HG03108 (cell line): ENCODE results near the gene SRRT.

ENCODE experiments used
- ATAC-seq: cut with Tn5 transposase; IDR thresholded peaks from one replicate; pipeline ENCODE4 v1.9.1; 2021; ENCODE audit warnings: moderate library complexity; ENCODE audit not compliant: unreplicated experiment

The SRRT gene

DNA sequence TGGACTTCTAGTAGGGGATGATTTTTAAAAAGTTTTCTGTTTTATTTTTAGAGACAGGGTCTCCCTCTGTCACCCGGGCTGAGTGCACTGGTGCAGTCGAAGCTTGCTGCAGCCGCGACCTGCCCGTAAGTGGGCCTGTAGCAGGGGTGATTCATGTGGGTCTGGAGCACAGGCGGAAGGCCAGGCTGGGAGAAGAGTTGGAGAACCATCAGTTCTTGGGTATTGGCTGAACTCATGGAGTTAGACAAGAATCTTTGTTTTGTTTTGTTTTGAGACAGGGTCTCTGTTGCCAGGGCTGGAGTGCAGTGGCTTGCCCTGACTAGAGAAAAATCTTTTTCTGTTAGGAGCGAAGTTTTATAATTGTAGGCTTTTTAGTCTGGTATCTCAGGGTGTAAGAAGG is 5.7 kb downstream of the SRRT start:
- ATAC-seq, result no peak

DNA sequence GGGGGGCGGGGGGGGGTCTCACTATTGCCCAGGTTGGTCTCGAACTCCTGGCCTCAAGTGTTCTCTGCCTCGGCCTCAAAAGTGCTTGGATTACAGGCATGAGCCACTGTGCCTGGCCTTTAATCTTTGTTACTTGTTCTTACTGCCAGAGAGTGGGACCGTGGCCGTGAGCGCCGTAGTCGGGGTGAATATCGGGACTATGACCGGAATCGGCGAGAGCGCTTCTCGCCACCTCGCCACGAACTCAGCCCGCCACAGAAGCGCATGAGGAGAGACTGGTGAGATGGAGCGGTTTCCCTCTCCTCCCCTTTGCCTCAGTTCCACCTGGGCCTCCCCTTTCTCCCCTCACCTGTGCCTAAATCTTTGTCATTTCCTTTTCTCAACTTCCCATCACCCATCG is 6.2 kb downstream of the SRRT start:
- ATAC-seq, result no peak

DNA sequence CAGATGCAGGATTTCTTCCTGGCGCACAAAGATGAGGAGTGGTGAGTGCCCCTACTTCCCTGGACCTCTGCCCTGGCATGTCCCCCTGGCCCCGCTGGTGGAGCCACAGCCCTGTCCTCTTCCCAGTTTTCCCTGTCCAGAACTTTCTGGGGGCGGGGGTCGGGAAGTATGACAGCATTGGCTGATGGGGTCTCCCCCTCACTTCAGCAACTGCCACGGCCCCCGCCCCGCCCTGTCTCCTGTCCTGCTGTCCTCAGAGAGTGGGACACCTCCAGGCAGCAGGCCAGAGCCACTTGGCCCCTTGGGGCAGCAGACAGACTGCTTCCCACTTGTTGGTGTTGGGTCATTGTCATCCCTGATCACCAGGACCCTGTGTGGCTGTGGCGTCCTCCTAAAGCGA is 7.3 kb downstream of the SRRT start:
- ATAC-seq, result no peak

DNA sequence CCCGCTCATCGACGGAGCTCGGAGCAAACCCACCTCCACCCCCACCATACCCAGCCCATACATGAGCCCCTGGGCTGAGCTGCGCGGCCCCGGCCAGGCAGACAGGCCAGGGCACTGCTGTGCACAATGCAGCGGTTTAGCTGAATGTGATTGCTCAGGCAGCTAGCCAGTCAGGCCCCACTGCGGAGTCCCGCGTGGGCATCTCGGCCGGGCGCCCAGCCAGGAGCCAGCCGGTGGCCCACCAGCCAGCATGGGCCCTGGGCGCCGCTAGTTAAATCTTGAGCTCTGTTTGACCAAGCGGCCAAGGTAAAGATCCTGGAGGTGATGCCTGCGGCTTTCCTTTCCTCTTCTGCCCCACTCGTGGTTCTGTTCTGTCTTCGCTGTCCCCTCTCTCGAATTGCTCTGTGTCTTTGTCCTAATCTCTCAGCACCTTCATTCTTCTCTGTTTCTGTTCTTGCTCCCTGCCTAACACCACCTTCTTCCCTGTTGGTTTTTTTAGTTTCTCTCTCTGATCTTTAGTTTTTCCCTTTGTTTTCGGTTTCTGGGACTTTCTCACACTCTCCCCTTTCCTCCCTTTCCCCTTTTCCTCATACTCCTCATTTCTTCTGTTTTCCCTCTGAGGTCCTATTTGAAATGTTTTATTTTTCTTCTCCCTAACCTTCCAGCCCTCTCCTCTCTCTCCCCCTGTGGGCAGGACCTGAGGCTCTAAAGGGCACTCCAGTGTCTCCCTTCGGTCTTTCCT is 8.1 kb downstream of the SRRT start:
- ATAC-seq, result no peak

DNA sequence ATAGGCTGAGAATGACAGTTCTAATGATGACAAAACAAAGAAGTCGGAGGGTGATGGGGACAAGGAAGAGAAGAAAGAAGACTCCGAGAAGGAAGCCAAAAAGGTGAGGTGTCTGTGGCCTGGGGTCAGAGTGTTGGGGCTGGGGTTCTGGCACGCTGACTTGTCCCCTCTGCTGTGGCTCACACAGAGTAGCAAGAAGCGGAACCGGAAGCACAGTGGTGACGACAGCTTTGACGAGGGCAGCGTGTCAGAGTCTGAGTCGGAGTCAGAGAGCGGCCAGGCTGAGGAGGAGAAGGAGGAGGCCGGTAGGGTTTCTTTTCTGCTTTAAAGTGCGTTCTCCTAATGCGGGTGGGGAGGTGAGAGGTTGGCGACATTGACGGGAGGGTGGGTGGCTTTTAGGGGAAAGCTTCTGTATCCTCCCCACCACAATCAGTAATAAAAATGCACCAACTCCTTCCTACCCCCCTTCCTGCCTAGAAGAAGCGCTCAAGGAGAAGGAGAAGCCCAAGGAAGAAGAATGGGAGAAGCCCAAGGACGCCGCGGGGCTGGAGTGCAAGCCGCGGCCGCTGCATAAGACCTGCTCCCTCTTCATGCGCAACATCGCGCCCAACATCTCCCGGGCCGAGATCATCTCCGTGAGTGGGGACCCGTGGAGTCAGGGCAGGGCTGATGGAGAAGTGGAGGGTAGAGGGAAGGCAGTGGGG is 10.0 kb downstream of the SRRT start:
- ATAC-seq, result no peak

DNA sequence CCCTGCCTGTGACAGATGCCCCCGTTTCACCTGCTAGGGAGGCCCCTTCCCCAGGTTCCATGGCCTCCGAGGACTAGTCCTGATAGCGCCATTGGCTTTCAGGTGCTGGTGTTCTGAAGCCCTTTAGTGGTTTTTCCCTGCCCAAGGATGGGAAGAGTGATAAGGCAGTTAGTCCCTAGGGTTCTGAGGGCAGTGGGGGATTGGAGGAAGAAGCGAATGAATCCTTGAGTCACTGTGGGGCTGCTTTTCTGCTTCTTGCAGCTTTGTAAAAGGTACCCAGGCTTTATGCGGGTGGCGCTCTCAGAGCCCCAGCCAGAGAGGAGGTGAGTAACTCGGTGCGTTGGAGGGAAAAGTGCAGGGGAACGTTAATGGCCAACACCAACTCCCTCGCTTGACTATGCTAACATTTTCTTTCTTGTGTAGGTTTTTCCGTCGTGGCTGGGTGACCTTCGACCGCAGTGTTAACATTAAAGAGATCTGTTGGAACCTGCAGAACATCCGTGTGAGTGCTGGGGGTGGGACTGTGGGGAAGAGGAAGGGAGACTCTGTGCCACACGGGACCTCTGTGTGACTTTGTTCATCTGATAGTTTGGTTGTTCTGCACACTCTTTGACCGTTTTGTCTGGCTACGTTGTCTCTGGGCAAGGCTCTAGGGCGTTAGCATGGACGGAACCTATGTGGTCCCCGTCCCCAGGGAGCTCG is 10.7 kb downstream of the SRRT start:
- no peak for ATAC-seq

- no peak for ATAC-seq
Measured at GRCh38 chr7:100886142-100886935, 11.4 kb downstream of the SRRT start.

- ATAC-seq, result no peak
Measured at GRCh38 chr7:100886936-100887515, 12.1 kb downstream of the SRRT start.

DNA sequence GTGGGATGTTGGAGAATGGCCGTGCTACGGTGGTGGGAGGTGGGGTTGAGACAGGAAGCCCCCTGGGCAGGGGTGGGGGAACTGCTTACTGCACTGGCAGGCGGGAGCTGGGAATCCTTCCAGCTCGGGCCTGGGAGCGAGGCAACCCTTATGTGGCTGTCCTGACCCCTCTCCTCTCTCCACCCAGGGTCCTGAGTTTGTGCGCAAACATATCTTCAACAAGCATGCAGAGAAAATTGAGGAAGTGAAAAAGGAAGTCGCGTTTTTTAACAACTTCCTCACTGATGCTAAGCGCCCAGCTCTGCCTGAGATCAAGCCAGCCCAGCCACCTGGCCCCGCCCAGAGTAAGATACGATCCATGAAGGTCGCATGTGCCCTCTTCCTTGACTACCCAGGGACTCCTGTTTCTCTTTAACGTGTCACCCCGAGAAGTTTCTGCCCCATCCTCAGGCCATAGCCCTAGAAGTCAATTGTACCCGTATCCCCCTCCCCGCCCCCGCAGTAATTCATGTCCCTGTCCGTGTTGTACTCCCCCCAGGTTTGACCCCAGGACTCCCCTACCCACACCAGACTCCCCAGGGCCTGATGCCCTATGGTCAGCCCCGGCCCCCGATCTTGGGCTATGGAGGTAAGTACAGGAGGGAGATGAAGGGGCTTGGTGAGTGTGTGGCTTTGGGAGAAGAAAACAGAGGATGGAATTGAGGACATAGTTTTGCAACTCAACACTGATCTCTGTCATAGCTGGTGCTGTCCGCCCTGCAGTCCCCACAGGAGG is 12.8 kb downstream of the SRRT start:
- ATAC-seq, result peak; percentile 31

GRCh38 chr7:100888291-100888987 is 13.5 kb downstream of the SRRT start:
- ATAC-seq, result no peak

DNA sequence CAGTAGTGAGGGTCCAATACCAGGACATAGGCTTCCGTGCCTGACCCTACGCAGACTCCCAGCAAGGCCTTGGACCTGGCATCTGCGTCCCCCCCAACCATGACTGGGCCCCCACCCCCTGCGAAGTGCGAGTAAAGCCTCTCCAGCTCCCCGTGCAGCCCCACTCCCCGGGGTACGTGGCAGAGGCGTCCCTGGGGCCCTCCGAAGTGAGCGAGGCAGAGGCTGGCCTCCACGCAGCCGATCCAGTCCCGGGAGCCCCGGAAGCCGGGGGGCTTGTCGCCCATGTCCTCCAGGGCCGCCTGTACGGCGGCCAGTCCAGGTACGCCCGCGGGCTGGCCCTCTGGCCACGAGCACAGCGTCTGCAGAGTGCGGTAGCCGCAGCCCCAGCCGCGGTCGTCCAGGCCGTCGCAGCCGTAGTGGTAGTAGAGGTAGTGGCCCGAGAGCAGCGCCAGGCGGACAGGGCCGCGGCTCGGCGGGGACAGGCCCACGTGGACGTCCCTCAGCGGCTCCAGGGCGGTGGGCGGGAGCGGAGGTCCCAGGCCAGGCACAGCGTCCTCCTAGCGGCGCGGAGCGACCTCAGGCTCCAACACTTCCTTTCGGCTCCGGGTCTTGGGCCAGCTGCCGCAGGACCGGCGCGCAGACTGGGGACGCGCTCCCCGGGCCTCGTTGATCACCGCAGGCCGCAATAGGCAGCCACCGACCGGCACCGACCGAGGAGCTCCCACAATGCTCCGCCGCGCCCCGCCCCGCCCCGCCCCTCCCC is 14.3 kb downstream of the SRRT start, which contains the start of gene UFSP1:
TSS of gene UFSP1 (minus strand) at position 728 of the 763 bp plus-strand sequence. CDS start at position 284, 444 bp downstream.
- peak; percentile 18 for ATAC-seq

DNA sequence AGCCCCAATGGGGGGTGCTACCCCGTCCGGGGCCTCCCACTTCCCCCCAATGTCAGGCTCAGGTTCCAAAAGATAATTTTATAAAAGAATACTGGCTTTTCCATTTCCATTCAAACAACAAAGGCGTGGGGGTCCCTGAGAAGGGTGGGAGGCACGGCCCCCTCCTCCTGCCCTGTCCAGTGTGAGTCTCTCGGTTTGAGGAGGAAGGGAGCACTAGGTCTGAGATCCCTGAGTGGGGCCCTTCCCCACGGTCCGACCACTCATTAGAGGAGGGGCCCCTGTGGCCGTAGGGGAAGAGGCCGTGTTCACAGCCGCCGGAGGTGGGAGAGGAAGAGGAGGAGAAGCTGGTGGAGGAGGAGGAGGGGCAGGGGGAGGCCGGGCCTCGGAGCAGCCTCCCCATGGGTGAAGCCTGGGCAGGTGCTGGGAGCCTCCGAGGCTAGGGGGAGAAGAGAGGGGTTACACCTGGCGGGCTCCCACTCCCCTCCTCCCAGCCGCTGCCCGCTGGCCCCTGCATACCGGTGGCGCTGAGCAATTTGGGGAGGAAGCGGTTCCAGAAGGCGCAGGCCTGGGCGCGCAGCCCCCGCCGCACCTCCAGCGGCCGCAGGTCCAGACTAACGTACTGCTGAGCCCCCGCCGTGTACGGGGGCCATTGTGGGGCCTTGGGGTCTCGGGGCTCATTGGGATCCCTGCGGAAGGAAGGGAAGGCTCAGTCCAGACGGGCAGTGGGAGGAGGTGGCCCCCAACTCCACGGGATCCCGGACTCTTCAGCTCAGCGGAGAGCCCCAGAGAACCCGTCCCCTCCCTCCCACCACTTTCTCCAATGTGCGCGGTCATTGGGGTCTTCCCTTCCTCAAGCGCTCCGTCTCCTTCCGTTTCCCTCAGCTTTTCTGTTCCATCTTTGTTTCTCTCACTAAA is 16.0 kb downstream of the SRRT start:
- ATAC-seq, result no peak

DNA sequence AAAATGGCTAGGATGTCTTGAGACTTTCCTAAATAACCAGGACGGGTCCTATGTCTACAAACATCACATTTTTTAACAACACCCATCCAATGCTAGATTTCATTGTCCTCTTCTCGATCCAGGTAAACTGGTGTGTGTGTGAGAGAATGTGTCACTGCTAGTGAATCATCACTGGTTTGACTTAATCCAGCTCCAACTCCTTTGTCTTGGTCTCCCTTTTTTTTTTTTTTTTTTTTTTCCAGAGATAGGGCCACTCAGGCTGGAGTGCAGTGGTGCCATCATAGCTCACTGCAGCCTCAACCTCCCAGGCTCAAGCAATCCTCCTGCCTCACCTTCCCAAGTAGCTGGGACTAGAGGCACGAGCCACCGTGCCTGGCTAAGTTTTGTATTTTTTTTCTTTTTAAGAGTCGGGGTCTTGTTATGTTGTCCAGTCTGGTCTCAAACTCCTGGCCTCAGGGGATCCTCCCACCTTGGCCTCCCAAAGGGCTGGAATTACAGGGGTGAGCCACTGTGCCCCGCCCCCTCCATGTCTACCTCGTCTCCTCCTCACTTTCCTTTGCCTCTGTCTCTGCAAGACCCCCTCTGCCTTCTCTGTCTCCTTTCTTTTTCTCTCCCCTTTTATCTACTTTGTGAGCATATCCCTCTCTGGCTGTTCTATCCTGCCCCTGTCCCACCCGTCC is 16.8 kb downstream of the SRRT start:
- no peak for ATAC-seq

DNA sequence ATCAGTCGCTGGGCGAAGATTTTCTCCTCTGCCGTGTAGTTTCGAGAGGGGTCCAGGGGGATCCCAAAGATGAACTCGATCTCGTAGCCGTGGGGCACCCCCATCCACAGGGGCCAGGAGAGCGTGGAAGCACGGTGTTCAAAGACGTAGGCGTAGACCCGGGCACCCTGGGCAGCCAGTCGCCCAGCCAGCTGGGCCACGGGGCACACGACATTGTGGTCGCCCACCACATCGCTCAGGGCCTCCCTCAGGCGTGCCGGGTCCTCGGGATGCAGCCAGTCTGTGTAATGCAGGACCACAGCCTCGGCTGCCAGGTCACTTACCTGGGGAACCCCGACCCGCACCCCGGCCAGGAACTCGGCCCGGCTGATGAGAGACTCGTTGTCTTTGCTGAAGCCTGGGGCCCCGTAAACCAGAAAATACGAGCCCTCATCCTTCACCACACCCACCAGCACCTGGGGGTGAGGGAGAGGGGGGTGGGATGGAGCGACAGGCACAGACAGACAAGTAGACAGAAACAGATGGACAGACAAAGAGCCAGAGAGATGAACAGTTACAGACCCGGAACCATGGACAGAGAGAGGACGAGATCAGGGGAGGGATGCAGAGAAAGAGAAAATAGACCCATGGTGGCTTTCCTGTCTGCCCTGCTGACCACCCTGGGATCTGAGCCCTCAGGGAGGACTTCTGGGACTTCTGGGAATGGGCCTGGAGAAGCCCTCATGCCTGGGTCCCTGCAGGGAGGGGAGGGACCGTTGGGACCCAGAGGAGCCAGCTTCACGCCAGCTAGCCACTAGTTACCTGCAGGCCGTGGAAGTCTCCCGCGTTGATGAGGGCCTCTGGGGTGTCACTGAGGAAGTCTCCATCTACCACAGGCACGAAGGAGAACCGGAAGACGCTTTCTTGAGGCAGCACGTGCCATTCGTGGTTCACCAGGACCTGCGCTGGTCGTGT is 17.7 kb downstream of the SRRT start:
- ATAC-seq, result no peak

DNA sequence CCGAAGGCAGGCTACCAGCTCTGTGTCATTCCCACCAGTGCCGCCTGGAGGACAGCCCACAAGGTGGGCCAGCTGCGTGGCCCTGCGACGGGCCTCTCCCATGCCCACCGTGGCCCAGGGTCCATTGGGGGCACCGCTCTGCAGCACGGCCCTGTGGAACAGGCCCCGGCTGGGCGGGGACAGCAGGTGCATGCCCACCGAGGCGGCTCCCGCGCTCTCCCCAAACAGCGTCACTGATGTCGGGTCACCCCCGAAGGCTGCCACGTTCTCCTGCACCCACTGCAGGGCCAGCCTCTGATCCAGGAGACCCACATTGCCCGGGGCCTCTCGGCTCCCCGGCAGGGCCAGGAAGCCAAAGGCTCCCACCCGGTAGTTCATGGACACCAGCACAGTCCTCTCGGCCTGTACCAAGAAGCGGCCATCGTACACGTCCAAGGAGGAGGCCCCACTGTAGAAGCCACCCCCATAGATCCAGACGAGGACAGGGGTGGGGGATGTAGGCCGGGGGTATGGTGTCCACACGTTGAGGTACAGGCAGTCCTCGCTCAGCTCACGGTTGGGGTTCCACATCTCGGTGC is 18.5 kb downstream of the SRRT start:
- ATAC-seq, result no peak
